HG02571 (cell line): ENCODE measurements around the gene MYO9A.
"Not testable (repeated sequence)": the region's sequence is repeated elsewhere in the genome, so short reads cannot be mapped to it uniquely, and the experiment has no call there.

Source experiments
- ATAC-seq: cut with Tn5 transposase; IDR thresholded peaks from one replicate; pipeline ENCODE4 v1.9.1; 2021; ENCODE audit warnings: mild to moderate bottlenecking, moderate library complexity; ENCODE audit not compliant: unreplicated experiment

Gene MYO9A

GRCh38 chr15:72053297-72053696 lies 64.7 kb downstream of the MYO9A start:
- not testable (repeated sequence) for ATAC-seq

- no peak for ATAC-seq
Measured at GRCh38 chr15:72050700-72051099, 67.2 kb downstream of the MYO9A start.

GRCh38 chr15:72047020-72047419 lies 70.9 kb downstream of the MYO9A start:
- no peak for ATAC-seq

GRCh38 chr15:72044956-72045355 lies 73.0 kb downstream of the MYO9A start:
- ATAC-seq = no peak

- ATAC-seq = no peak
Measured at GRCh38 chr15:72042865-72043264, 75.1 kb downstream of the MYO9A start.

- ATAC-seq = no peak
Measured at GRCh38 chr15:72042054-72042453, 75.9 kb downstream of the MYO9A start.

GRCh38 chr15:72037321-72037720 lies 80.6 kb downstream of the MYO9A start:
- no peak for ATAC-seq

- ATAC-seq = no peak
Measured at GRCh38 chr15:72034859-72035650, 82.9 kb downstream of the MYO9A start.

GRCh38 chr15:72034351-72034750 lies 83.6 kb downstream of the MYO9A start:
- no peak for ATAC-seq

- no peak for ATAC-seq
Measured at GRCh38 chr15:72033711-72034110, 84.2 kb downstream of the MYO9A start.

- ATAC-seq = no peak
Measured at GRCh38 chr15:72033285-72033684, 84.7 kb downstream of the MYO9A start.

GRCh38 chr15:72021604-72022003 lies 96.3 kb downstream of the MYO9A start:
- ATAC-seq = no peak

GRCh38 chr15:72020799-72021198 lies 97.2 kb downstream of the MYO9A start:
- no peak for ATAC-seq

- ATAC-seq = not testable (repeated sequence)
Measured at GRCh38 chr15:72014555-72014954, 103.4 kb downstream of the MYO9A start.

- no peak for ATAC-seq
Measured at GRCh38 chr15:72013703-72014102, 104.2 kb downstream of the MYO9A start.

GRCh38 chr15:72011302-72011942 lies 106.5 kb downstream of the MYO9A start:
- no peak for ATAC-seq

GRCh38 chr15:72009222-72009621 lies 108.7 kb downstream of the MYO9A start:
- ATAC-seq = no peak

- no peak for ATAC-seq
Measured at GRCh38 chr15:72006382-72006781, 111.6 kb downstream of the MYO9A start.

GRCh38 chr15:72005483-72005882 lies 112.5 kb downstream of the MYO9A start:
- ATAC-seq = no peak

GRCh38 chr15:71999807-72000206 lies 118.1 kb downstream of the MYO9A start:
- no peak for ATAC-seq

GRCh38 chr15:71998717-71999116 lies 119.2 kb downstream of the MYO9A start:
- not testable (repeated sequence) for ATAC-seq

GRCh38 chr15:71997691-71998090 lies 120.3 kb downstream of the MYO9A start:
- no peak for ATAC-seq

GRCh38 chr15:71975816-71976150 lies 142.2 kb downstream of the MYO9A start:
- no peak for ATAC-seq
